Measurements from ENCODE around the gene ABCA13. TPM values are rescaled to one million over a fixed set of nuclear protein-coding genes. Genes with fewer than 3 reads are reported as not detected.

Gene ABCA13
- total and polyA plus RNA-seq, 3 experiments from 2014 or later: not detected

DNA sequence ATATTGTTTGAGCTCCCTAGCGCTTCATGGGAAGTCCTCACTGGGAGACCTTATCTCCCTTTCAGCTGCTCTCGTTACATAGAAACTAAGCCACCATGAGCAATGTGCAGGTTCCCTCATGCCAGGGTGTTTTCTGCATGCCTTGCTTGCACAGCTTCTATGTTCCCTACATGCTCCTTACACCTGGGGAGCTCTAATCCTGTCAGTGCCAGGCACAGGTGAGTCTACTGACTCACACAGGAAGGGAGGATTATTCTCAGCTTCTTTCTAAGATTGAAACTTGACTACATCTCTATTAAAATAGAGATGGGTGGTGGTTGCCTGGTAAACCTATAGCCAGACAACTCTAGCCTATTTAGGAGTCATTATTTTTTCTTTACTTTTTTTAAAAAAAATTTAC, 377.4 kb downstream of the ABCA13 start:
- H3K27me3 Mint-ChIP-seq: no peaks in the 10 kb centered on the region
- CTCF ChIA-PET: no interaction called here
- Histone ChIP-seq H3K9me3 (ENCODE audit: low read length) (no peaks in the 10 kb centered on the region), H3K36me3 (ENCODE audit: insufficient read depth, low read length) (no peaks in the 10 kb centered on the region), H3K4me1 (ENCODE audit: insufficient read depth, low read length) (no peaks in the 10 kb centered on the region), H3K27ac (ENCODE audit: low read depth, low read length) (no peak overlapping the region), H3K4me3 (ENCODE audit: low read length) (no peak overlapping the region), H3K27me3 (ENCODE audit: insufficient read depth, low read length, poor library complexity, severe bottlenecking) (no peaks in the 10 kb centered on the region)
- H3K36me3 Mint-ChIP-seq: no peaks in the 10 kb centered on the region
- no peaks in the 10 kb centered on the region for H3K4me1 Mint-ChIP-seq
- no peak for DNase-seq
- POLR2A ChIA-PET: no interaction called here
- H3K9me3 Mint-ChIP-seq: peaks cover 3 to 10% (median 8%) of the 10 kb centered on the region in 5 donors
- no peak overlapping the region for H3K27ac Mint-ChIP-seq
- H3K4me3 Mint-ChIP-seq: no peak overlapping the region

DNA sequence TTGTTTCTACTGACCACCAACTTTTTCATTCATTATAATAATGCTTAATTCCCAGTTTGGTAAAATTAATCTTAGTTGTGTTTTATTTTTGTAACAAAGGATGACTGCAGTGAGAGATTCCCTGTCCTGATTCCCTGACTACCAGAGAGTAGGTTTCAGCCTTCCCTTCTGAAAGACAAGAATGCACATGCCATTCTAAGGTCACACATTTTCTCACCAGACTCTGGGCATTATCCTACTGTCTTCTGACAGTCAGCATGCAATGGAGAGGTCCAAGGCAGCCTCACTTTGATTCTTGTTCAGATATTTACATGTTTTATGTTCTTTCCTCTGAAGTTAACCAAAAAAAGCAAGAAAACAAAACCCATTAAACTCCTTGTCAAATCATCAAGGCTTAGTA, 380.4 kb downstream of the ABCA13 start:
- ChIA-PET POLR2A (no interaction called here), CTCF (no interaction called here)
- DNase-seq: no peak
- Histone ChIP-seq H3K27me3 (ENCODE audit: insufficient read depth, low read length, poor library complexity, severe bottlenecking) (no peaks in the 10 kb centered on the region), H3K4me3 (ENCODE audit: low read length) (no peak overlapping the region), H3K36me3 (ENCODE audit: insufficient read depth, low read length) (no peaks in the 10 kb centered on the region), H3K4me1 (ENCODE audit: insufficient read depth, low read length) (no peaks in the 10 kb centered on the region), H3K9me3 (ENCODE audit: low read length) (no peaks in the 10 kb centered on the region), H3K27ac (ENCODE audit: low read depth, low read length) (no peak overlapping the region)
- Mint-ChIP-seq H3K27me3 (no peaks in the 10 kb centered on the region), H3K36me3 (no peaks in the 10 kb centered on the region), H3K27ac (no peak overlapping the region), H3K4me3 (no peak overlapping the region), H3K9me3 (peaks cover 3 to 11% (median 8%) of the 10 kb centered on the region in 5 donors), H3K4me1 (no peaks in the 10 kb centered on the region)

DNA sequence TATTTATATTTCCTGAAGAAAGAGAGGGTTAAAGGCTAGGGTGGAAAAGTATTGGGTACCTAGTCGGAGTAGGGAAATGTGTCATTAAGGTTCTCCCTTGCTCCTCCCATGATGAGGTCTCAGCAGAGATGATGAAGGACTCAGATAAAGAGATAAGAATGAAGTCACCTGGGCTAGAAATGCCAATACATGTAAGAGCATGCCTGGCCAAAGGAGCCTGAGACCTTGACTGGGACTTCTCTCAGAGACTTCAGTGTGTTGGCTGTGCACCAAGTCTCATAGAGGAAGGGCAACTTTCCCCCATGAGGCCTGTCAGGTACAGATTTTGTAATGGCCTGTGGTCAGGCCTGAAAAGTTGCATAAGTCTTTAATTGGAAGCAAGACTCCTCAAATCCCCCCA, 392.1 kb downstream of the ABCA13 start:
- no peaks in the 10 kb centered on the region for H3K4me1 ChIP-seq (ENCODE audit: insufficient read depth, low read length)
- Mint-ChIP-seq H3K27me3 (no peaks in the 10 kb centered on the region), H3K36me3 (no peaks in the 10 kb centered on the region), H3K4me1 (no peaks in the 10 kb centered on the region), H3K9me3 (peaks cover 2 to 16% (median 7%) of the 10 kb centered on the region in 5 donors), H3K27ac (no peak overlapping the region), H3K4me3 (no peak overlapping the region)
- no peaks in the 10 kb centered on the region for H3K9me3 ChIP-seq (ENCODE audit: low read length)
- no peaks in the 10 kb centered on the region for H3K27me3 ChIP-seq (ENCODE audit: insufficient read depth, low read length, poor library complexity, severe bottlenecking)
- no peak for DNase-seq
- POLR2A ChIA-PET: no interaction called here
- H3K27ac ChIP-seq (ENCODE audit: low read depth, low read length): no peak overlapping the region
- CTCF ChIA-PET: no interaction called here
- H3K36me3 ChIP-seq (ENCODE audit: insufficient read depth, low read length): no peaks in the 10 kb centered on the region
- H3K4me3 ChIP-seq (ENCODE audit: low read length): no peak overlapping the region

DNA sequence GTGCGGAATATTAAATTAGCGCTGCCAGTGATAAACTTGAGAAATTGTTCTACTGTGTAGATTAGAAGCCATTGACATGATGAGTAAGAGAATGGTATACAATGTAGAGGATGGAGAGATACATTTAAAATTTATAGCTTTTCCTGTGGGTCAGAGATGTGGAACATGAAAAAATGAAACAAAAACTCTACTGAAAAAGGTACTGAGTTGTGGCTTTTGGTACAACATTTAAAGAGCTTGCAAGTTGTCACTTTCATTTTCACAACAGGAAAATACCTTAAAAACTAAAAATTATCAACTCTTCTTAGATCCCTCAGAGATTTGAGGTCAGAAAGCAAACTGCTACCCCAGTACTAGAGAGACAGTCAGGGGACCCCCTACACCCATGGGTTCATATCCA, 404.3 kb downstream of the ABCA13 start:
- Histone ChIP-seq H3K9me3 (ENCODE audit: low read length) (no peaks in the 10 kb centered on the region), H3K36me3 (ENCODE audit: insufficient read depth, low read length) (no peaks in the 10 kb centered on the region), H3K4me3 (ENCODE audit: low read length) (no peak overlapping the region), H3K4me1 (ENCODE audit: insufficient read depth, low read length) (no peaks in the 10 kb centered on the region), H3K27ac (ENCODE audit: low read depth, low read length) (no peak overlapping the region), H3K27me3 (ENCODE audit: insufficient read depth, low read length, poor library complexity, severe bottlenecking) (no peaks in the 10 kb centered on the region)
- H3K27me3 Mint-ChIP-seq: no peaks in the 10 kb centered on the region
- H3K27ac Mint-ChIP-seq: no peak overlapping the region
- peaks cover 0 to 3% (median 0%) of the 10 kb centered on the region in 5 donors for H3K9me3 Mint-ChIP-seq
- H3K36me3 Mint-ChIP-seq: no peaks in the 10 kb centered on the region
- H3K4me3 Mint-ChIP-seq: no peak overlapping the region
- no peaks in the 10 kb centered on the region for H3K4me1 Mint-ChIP-seq
- CTCF ChIA-PET: no interaction called here
- DNase-seq: no peak
- POLR2A ChIA-PET: no interaction called here

DNA sequence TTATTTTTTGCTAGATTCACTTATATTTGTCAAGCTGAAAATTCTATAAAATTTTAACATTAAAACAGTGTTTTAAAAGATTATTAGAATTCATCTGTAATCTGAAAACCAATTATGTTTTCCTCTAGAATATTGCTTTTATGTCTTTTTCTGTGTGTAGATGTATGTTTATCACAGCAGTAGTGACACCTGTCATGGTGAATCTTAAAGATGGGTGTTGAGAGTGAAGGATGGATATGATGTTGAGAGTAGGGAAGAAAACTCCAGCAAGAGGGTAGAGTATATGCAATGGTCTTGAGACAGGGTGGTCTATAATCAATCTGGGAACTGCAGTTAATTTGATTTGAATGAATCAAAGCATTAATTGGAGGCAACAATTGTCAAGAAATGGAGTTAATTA, 416.2 kb downstream of the ABCA13 start:
- no peaks in the 10 kb centered on the region for H3K9me3 ChIP-seq (ENCODE audit: low read length)
- Mint-ChIP-seq H3K9me3 (peaks cover 0 to 5% (median 2%) of the 10 kb centered on the region in 5 donors), H3K27ac (no peak overlapping the region), H3K27me3 (peaks cover 0 to 1% of the 10 kb centered on the region in 2 donors), H3K4me3 (no peak overlapping the region), H3K36me3 (no peaks in the 10 kb centered on the region), H3K4me1 (no peaks in the 10 kb centered on the region)
- H3K27me3 ChIP-seq (ENCODE audit: insufficient read depth, low read length, poor library complexity, severe bottlenecking): no peaks in the 10 kb centered on the region
- DNase-seq: no peak
- ChIA-PET CTCF (no interaction called here), POLR2A (no interaction called here)
- no peak overlapping the region for H3K27ac ChIP-seq (ENCODE audit: low read depth, low read length)
- no peaks in the 10 kb centered on the region for H3K36me3 ChIP-seq (ENCODE audit: insufficient read depth, low read length)
- no peaks in the 10 kb centered on the region for H3K4me1 ChIP-seq (ENCODE audit: insufficient read depth, low read length)
- H3K4me3 ChIP-seq (ENCODE audit: low read length): no peak overlapping the region

DNA sequence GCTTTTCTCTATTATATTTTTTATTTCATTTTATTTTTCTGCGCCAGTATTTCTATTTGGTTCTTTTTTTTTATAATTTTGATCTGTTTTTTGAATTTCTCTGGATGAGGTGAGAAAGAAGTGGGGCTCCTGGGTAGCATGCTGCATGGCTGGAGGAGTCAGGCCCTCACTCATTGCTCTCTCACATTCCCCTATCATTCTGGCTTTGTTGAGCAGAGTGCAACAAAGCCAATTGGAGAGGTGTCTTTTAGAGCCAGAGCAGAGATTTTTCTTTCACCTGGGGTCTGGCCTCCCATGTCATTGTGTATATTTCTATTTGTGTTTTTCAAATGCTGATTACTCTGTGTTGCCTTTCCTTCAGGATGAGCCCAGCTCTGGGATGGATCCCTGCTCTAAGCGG, 423.1 kb downstream of the ABCA13 start:
- no peak for DNase-seq
- ChIA-PET CTCF (no interaction called here), POLR2A (no interaction called here)
- Mint-ChIP-seq H3K4me3 (no peak overlapping the region), H3K36me3 (no peaks in the 10 kb centered on the region), H3K27me3 (peaks cover 0 to 2% of the 10 kb centered on the region in 2 donors), H3K9me3 (peaks cover 0 to 7% (median 2%) of the 10 kb centered on the region in 5 donors), H3K4me1 (no peaks in the 10 kb centered on the region), H3K27ac (no peak overlapping the region)
- no peaks in the 10 kb centered on the region for H3K9me3 ChIP-seq (ENCODE audit: low read length)
- H3K4me3 ChIP-seq (ENCODE audit: low read length): no peak overlapping the region
- no peaks in the 10 kb centered on the region for H3K4me1 ChIP-seq (ENCODE audit: insufficient read depth, low read length)
- no peaks in the 10 kb centered on the region for H3K27me3 ChIP-seq (ENCODE audit: insufficient read depth, low read length, poor library complexity, severe bottlenecking)
- H3K36me3 ChIP-seq (ENCODE audit: insufficient read depth, low read length): no peaks in the 10 kb centered on the region
- H3K27ac ChIP-seq (ENCODE audit: low read depth, low read length): no peak overlapping the region

DNA sequence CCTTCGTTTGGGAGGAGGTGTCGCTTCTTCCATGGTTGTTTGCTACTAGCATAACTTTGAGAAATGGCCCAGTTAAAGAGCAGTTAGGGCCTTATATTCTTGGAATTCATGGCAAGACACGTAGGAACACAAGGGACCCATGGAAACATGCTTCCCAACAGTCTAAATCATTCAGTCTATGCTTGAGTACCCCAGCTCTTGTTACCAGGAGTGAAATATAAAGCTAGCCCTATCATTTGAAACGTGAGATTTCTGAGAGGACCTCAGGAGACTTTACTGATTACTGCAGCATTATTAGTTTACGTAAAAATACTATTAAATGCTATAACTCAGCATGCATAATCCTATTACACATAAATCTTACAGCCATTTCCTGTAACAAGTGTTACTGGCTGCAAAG, 424.5 kb downstream of the ABCA13 start:
- H3K4me1 Mint-ChIP-seq: no peaks in the 10 kb centered on the region
- peaks cover 0 to 2% of the 10 kb centered on the region in 2 donors for H3K27me3 Mint-ChIP-seq
- peaks cover 0 to 7% (median 0%) of the 10 kb centered on the region in 5 donors for H3K9me3 Mint-ChIP-seq
- ChIA-PET POLR2A (no interaction called here), CTCF (no interaction called here)
- Histone ChIP-seq H3K9me3 (ENCODE audit: low read length) (no peaks in the 10 kb centered on the region), H3K27ac (ENCODE audit: low read depth, low read length) (no peak overlapping the region), H3K36me3 (ENCODE audit: insufficient read depth, low read length) (no peaks in the 10 kb centered on the region), H3K4me3 (ENCODE audit: low read length) (no peak overlapping the region), H3K27me3 (ENCODE audit: insufficient read depth, low read length, poor library complexity, severe bottlenecking) (no peaks in the 10 kb centered on the region), H3K4me1 (ENCODE audit: insufficient read depth, low read length) (no peaks in the 10 kb centered on the region)
- H3K4me3 Mint-ChIP-seq: no peak overlapping the region
- H3K27ac Mint-ChIP-seq: no peak overlapping the region
- H3K36me3 Mint-ChIP-seq: no peaks in the 10 kb centered on the region
- DNase-seq: no peak

DNA sequence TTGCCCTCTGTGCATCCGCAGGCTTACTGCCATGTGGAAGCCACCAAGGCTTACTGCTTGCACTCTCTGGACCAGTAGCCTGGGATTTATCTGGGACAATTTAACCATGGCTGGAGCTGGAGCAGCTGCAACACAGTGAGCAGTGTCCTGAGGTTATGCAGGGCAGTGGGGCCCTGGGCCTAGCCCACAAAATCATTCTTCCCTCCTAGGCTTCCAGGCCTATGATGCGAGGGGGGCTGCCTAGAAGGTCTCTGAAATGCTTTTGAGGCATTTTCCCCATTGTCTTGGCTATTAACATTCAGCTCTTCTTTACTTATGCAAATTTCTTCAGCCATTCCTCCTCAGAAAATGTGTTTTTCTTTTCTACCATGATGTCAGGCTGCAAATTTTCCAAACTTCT, 439.4 kb downstream of the ABCA13 start:
- H3K4me3 ChIP-seq (ENCODE audit: low read length): no peak overlapping the region
- ChIA-PET CTCF (no interaction called here), POLR2A (no interaction called here)
- H3K27ac Mint-ChIP-seq: no peak overlapping the region
- H3K36me3 ChIP-seq (ENCODE audit: insufficient read depth, low read length): no peaks in the 10 kb centered on the region
- no peak overlapping the region for H3K27ac ChIP-seq (ENCODE audit: low read depth, low read length)
- no peaks in the 10 kb centered on the region for H3K4me1 Mint-ChIP-seq
- no peak for DNase-seq
- H3K36me3 Mint-ChIP-seq: peaks cover 0 to 3% (median 0%) of the 10 kb centered on the region in 3 donors
- H3K27me3 Mint-ChIP-seq: no peaks in the 10 kb centered on the region
- H3K9me3 ChIP-seq (ENCODE audit: low read length): no peaks in the 10 kb centered on the region
- no peaks in the 10 kb centered on the region for H3K4me1 ChIP-seq (ENCODE audit: insufficient read depth, low read length)
- H3K9me3 Mint-ChIP-seq: peaks cover 0 to 9% (median 7%) of the 10 kb centered on the region in 5 donors
- H3K4me3 Mint-ChIP-seq: no peak overlapping the region
- H3K27me3 ChIP-seq (ENCODE audit: insufficient read depth, low read length, poor library complexity, severe bottlenecking): no peaks in the 10 kb centered on the region

DNA sequence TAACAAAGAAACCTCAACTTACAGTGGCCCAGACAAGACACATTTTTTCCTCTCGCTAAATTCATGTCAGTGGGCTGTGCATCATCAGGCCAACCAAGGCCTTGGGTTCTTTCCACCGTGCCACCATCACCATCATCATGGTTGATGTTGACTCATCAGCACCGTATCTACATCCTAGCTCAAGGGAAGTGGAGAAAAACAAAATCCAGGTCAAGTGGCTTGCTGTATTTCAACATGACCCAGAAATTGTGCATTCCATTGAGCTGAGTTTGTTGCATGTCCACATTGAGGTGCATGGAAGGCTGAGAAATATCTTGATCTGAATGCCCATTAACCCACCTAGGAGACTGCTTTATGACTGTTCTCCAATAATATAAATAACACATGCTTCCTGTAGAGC, 440.7 kb downstream of the ABCA13 start:
- H3K27me3 ChIP-seq (ENCODE audit: insufficient read depth, low read length, poor library complexity, severe bottlenecking): no peaks in the 10 kb centered on the region
- Mint-ChIP-seq H3K4me3 (no peak overlapping the region), H3K27ac (no peak overlapping the region), H3K4me1 (no peaks in the 10 kb centered on the region), H3K9me3 (peaks cover 0 to 10% (median 4%) of the 10 kb centered on the region in 5 donors), H3K36me3 (no peaks in the 10 kb centered on the region), H3K27me3 (no peaks in the 10 kb centered on the region)
- no peaks in the 10 kb centered on the region for H3K36me3 ChIP-seq (ENCODE audit: insufficient read depth, low read length)
- POLR2A ChIA-PET: no interaction called here
- DNase-seq: no peak
- no peak overlapping the region for H3K4me3 ChIP-seq (ENCODE audit: low read length)
- CTCF ChIA-PET: no interaction called here
- H3K9me3 ChIP-seq (ENCODE audit: low read length): no peaks in the 10 kb centered on the region
- no peaks in the 10 kb centered on the region for H3K4me1 ChIP-seq (ENCODE audit: insufficient read depth, low read length)
- H3K27ac ChIP-seq (ENCODE audit: low read depth, low read length): no peak overlapping the region

All from CD8-positive, alpha-beta memory T cell (primary cell).